Upper lobe of right lung (tissue), 1 donor: Measurements from ENCODE around the gene IL33. TPM values are rescaled to one million over a fixed set of nuclear protein-coding genes. Genes with fewer than 3 reads are reported as not detected.
A peak's percentile ranks its signal among the peaks of the same experiment; 100 is the strongest.

Experiments
- ATAC-seq: fragments of 200-7000 bp; cut with Tn5 transposase; one replicate; pipeline ENCODE4 v1.9.1; 2020; ENCODE audit warnings: mild to moderate bottlenecking, moderate library complexity
- DNase-seq: peaks from one replicate; pipeline ENCODE4 v3.0.0-alpha.2; 2020
- H3K27ac ChIP-seq: fragments of 200-600 bp; one replicate; pipeline ENCODE4 v1.8.0; 2022
- H3K27me3 ChIP-seq: fragments of 200-600 bp; one replicate; pipeline ENCODE4 v1.8.0; 2022; ENCODE audit warnings: mild to moderate bottlenecking
- H3K36me3 ChIP-seq: fragments of 200-600 bp; one replicate; pipeline ENCODE4 v1.8.0; 2022
- H3K4me1 ChIP-seq: fragments of 200-600 bp; one replicate; pipeline ENCODE4 v1.8.0; 2022
- H3K4me3 ChIP-seq: fragments of 200-600 bp; one replicate; pipeline ENCODE4 v1.8.0; 2022; ENCODE audit warnings: mild to moderate bottlenecking
- H3K9me3 ChIP-seq: fragments of 200-600 bp; one replicate; pipeline ENCODE4 v1.8.0; 2022
- intact Hi-C: fragments of 100-400 bp; cut with DNase I; formaldehyde crosslinking; loops from one replicate; pipeline ENCODE4 v1.11.0; 2022
- total RNA-seq: library from RNA; stranded (reverse); fragmentation: NEBNext Ultra II Directional; extraction: Animal tissue kit (Norgen Biotek cat#: 25700); gene quantifications from one replicate; pipeline ENCODE4 v1.2.1, GENCODE V29; 2021
- TF ChIP-seq, protein P1 (sequence below): fragments of 200-600 bp; IDR thresholded peaks from one replicate; pipeline ENCODE4 v1.8.0; 2022; ENCODE audit warnings: antibody characterized with exemption
- donor health status: DM: no; HTN: yes; CAD: no; lungs with severe emphysema.

IL33 gene
- total RNA-seq, 1 donor from 2014 or later: 64.8 TPM

GRCh38 chr9:6184749-6185645 is 30.6 kb upstream of the IL33 start:
- TF ChIP-seq, protein P1, sequence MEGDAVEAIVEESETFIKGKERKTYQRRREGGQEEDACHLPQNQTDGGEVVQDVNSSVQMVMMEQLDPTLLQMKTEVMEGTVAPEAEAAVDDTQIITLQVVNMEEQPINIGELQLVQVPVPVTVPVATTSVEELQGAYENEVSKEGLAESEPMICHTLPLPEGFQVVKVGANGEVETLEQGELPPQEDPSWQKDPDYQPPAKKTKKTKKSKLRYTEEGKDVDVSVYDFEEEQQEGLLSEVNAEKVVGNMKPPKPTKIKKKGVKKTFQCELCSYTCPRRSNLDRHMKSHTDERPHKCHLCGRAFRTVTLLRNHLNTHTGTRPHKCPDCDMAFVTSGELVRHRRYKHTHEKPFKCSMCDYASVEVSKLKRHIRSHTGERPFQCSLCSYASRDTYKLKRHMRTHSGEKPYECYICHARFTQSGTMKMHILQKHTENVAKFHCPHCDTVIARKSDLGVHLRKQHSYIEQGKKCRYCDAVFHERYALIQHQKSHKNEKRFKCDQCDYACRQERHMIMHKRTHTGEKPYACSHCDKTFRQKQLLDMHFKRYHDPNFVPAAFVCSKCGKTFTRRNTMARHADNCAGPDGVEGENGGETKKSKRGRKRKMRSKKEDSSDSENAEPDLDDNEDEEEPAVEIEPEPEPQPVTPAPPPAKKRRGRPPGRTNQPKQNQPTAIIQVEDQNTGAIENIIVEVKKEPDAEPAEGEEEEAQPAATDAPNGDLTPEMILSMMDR: no peak
- Histone ChIP-seq H3K4me3 (no peak overlapping the region), H3K27ac (no peak overlapping the region), H3K36me3 (no peaks in the 10 kb centered on the region), H3K27me3 (no peaks in the 10 kb centered on the region), H3K9me3 (no peaks in the 10 kb centered on the region), H3K4me1 (peaks cover 10% of the 10 kb centered on the region)
- no peak for DNase-seq
- intact Hi-C loops: no loop called here
- peak; percentile 32 for ATAC-seq

DNA sequence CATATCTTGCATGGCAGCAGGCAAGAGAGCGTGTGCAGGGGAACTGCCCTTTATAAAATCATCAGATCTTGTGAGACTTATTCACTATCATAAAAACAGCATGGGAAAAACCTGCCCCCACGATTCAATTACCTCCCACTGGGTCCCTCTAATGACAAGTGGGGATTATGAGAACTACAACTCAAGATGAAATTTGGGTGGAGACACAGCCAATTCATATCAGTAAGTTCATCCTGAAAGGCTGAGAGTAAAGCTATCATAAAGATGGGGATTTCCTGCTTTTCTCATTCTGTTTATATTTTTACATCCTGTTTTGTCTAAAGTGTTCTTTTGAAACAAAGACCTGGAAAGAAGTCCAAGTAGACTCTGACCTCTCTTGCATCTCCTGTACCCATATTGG is 28.9 kb upstream of the IL33 start:
- TF ChIP-seq, protein P1: no peak
- Histone ChIP-seq H3K27ac (no peak overlapping the region), H3K27me3 (no peaks in the 10 kb centered on the region), H3K9me3 (no peaks in the 10 kb centered on the region), H3K4me1 (peaks cover 10% of the 10 kb centered on the region), H3K36me3 (no peaks in the 10 kb centered on the region), H3K4me3 (no peak overlapping the region)
- DNase-seq (no peak), ATAC-seq (no peak)
- intact Hi-C loops: no loop called here

DNA sequence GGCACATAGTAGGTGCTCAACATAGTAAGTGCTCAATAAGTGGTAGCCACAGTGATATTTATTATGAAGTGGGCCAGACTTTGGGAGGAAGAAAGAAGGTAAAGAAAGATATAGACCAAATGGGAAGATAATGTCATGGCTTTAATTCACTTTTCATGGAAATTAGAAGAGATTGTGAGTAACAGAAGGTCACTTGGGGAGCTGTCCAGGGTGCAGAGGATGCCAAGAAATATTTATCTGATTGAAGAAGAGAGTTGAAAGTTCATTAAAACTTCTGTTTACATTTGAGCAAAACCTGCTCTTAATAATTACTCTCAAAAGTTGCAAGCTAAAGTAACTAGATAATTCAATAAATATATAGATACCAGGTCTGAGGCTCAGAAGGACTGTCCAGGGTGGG is 28.3 kb upstream of the IL33 start:
- Histone ChIP-seq H3K36me3 (no peaks in the 10 kb centered on the region), H3K27me3 (no peaks in the 10 kb centered on the region), H3K4me1 (peaks cover 10% of the 10 kb centered on the region), H3K27ac (no peak overlapping the region), H3K4me3 (no peak overlapping the region), H3K9me3 (no peaks in the 10 kb centered on the region)
- ATAC-seq (no peak), DNase-seq (no peak)
- intact Hi-C loops: no loop called here
- TF ChIP-seq, protein P1: no peak

DNA sequence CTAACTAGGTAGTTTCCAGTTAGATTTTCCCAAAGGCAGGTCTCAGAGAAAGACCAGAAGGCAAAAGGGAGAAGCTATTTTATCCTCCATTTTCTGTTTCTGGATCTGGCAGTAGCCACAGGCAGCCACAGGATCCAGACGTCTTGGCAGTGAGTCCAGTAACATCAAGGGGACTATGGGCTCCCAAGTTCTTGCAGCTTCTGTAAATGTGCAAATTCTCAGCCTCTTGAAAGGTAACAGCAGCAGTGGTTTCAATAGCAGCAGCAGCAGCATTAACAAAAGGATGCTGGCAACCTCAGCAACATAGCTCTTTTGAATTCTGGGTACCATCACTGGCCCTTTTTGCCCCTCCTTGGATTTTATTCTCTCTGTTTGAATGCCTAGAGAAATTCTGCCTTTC is 27.1 kb upstream of the IL33 start:
- Histone ChIP-seq H3K36me3 (no peaks in the 10 kb centered on the region), H3K27me3 (no peaks in the 10 kb centered on the region), H3K27ac (no peak overlapping the region), H3K4me3 (no peak overlapping the region), H3K4me1 (peaks cover 10% of the 10 kb centered on the region), H3K9me3 (no peaks in the 10 kb centered on the region)
- TF ChIP-seq, protein P1: no peak
- intact Hi-C loops: no loop called here
- no peak for DNase-seq
- no peak for ATAC-seq

GRCh38 chr9:6188906-6189305 is 26.7 kb upstream of the IL33 start:
- Histone ChIP-seq H3K36me3 (no peaks in the 10 kb centered on the region), H3K27me3 (no peaks in the 10 kb centered on the region), H3K4me3 (no peak overlapping the region), H3K9me3 (no peaks in the 10 kb centered on the region), H3K27ac (no peak overlapping the region), H3K4me1 (peaks cover 10% of the 10 kb centered on the region)
- DNase-seq (no peak), ATAC-seq (no peak)
- intact Hi-C loops: no loop called here
- TF ChIP-seq, protein P1: no peak
